ENCODE results near the gene GBA2.

The GBA2 gene

DNA sequence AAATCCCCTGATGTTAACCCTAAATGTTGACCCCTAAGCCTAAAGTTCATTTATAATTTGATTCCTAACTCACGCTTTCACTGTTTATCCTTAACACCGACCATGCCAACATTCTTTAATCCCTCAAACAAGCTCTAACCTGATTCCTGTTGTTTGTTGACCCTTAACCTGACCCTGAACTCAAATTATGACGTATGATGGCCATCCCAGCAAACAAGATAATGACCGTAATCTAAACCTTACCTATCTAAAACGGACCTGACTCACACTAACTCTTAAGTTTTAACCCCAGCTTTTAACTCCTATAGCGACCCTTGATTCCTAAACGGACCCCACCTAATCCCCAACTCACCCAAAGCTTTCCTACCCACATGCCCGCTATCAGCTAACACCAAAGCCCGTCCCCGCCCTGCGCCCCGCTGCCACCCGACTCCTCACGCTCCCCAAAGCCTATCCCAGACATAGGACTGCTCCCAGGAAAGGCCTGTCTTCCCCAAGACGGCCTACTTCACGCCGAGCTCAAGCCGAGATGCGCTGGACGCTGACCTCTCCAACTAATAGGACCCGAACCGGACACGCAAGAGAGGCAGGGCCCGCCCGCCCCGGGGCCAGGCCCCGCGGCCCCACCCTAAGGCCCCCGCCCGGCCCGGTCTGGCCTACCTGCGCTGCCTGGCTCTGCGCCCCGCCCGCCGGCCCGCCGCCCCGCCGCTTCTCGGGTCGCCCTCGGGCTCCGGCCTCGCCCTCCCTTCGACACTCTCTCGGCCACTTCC lies 17.4 kb downstream of the GBA2 start:
- H3K4me1 ChIP-seq (ENCODE audit: control insufficient read depth, insufficient read depth, low read length): peaks cover 51% of the 10 kb centered on the region

DNA sequence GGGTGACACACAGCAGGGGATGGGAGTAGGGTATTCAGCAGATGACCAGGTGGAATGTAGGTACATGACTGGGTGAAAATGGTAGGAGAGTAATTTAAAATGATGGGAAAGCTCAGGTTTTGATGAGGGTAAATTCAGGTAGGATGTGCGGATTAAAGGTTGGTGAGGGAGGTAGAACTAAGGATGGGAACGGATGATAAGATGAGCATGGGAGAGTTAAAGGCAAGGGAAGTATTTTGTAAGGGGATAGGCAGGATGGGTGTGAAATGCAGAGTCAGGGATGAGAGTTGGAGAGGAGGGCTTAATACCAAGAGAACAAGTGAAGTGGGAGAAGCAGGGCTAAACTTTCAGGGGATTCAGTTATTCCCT lies 18.6 kb downstream of the GBA2 start:
- Histone ChIP-seq H3K4me1 (ENCODE audit: control insufficient read depth, insufficient read depth, low read length) (peaks cover 57% of the 10 kb centered on the region), H3K27ac (ENCODE audit: low read depth, low read length) (peak overlapping the region; percentile 94), H3K4me3 (ENCODE audit: low read length) (peak overlapping the region; percentile 66), H3K9ac (ENCODE audit: low read length) (no peak overlapping the region), H3K36me3 (ENCODE audit: control insufficient read depth, insufficient read depth, low read length) (peaks cover 7% of the 10 kb centered on the region), H3K27me3 (ENCODE audit: control insufficient read depth, insufficient read depth, low read length) (no peaks in the 10 kb centered on the region)

More for the DNA sequence above, 17.4 kb downstream of the GBA2 start:
- H3K27ac ChIP-seq (ENCODE audit: low read depth, low read length): peak overlapping the region; percentile 94
- H3K4me3 ChIP-seq (ENCODE audit: low read length): peak overlapping the region; percentile 66
- no peaks in the 10 kb centered on the region for H3K27me3 ChIP-seq (ENCODE audit: control insufficient read depth, insufficient read depth, low read length)
- H3K9ac ChIP-seq (ENCODE audit: low read length): peak overlapping the region; percentile 85
- peaks cover 16% of the 10 kb centered on the region for H3K36me3 ChIP-seq (ENCODE audit: control insufficient read depth, insufficient read depth, low read length)

DNA sequence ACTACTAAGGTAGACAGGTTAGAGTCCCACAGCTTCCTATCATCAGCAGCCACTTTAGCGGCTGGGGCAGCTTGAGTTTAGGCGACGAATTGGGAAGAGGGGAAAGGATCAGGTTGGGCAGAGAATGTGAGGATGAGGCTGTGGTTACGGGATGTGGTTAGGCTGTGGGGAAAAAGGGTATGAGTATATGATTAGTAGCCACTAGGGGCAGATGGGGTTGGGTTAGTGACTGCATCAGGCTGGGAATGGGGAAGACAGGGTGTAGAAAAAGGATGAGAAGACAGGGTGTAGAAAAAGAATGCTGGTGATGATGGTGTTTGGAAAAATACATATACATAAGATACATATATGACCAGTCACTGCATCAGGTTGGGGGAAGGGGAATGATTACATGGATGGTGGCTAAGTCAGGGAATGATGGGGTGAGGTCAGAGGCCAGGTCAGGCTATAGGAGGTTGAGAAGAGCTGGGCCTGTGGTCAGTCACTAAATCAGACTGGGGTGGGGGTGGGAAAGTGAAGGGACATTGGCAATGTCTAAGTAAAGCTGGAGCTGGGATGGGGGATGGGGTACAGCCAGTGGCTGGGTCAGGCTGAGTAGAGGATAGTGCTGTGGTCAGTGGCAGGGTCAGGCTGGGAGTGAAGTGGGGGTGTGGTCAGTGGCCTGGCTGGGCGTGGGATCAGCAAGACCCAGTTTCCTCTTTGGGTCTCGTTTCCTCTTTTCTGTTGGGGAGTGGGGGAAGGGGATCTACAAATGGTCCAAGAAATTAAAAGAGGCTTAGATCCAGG lies 19.1 kb downstream of the GBA2 start:
- Histone ChIP-seq H3K4me1 (ENCODE audit: control insufficient read depth, insufficient read depth, low read length) (peaks cover 57% of the 10 kb centered on the region), H3K27me3 (ENCODE audit: control insufficient read depth, insufficient read depth, low read length) (no peaks in the 10 kb centered on the region), H3K4me3 (ENCODE audit: low read length) (peak overlapping the region; percentile 66), H3K36me3 (ENCODE audit: control insufficient read depth, insufficient read depth, low read length) (peaks cover 7% of the 10 kb centered on the region), H3K27ac (ENCODE audit: low read depth, low read length) (peak overlapping the region; percentile 94), H3K9ac (ENCODE audit: low read length) (peak overlapping the region; percentile 33)

DNA sequence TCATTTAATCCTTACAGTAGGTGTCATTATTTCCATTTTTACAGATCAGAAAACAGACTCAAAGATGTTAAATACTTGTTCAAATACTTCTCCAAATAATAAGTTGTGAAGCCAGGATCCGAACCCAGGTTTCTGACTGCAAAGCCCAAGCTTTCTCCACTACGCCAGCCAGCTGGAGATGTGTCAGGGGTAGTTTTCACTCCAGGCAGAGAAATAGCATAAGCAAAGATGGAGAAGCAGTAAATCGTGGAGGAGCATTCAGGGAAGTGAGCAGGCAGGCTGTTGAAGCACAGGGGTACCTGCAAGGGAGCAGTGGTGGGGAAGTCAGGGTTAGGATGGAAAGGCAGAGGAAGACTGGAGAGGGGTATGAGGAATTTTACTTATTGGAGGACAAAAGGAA lies 19.9 kb downstream of the GBA2 start:
- Histone ChIP-seq H3K9ac (ENCODE audit: low read length) (peak overlapping the region; percentile 33), H3K27me3 (ENCODE audit: control insufficient read depth, insufficient read depth, low read length) (no peaks in the 10 kb centered on the region), H3K27ac (ENCODE audit: low read depth, low read length) (peak overlapping the region; percentile 94), H3K4me1 (ENCODE audit: control insufficient read depth, insufficient read depth, low read length) (peaks cover 57% of the 10 kb centered on the region), H3K36me3 (ENCODE audit: control insufficient read depth, insufficient read depth, low read length) (peaks cover 15% of the 10 kb centered on the region), H3K4me3 (ENCODE audit: low read length) (peak overlapping the region; percentile 66)

DNA sequence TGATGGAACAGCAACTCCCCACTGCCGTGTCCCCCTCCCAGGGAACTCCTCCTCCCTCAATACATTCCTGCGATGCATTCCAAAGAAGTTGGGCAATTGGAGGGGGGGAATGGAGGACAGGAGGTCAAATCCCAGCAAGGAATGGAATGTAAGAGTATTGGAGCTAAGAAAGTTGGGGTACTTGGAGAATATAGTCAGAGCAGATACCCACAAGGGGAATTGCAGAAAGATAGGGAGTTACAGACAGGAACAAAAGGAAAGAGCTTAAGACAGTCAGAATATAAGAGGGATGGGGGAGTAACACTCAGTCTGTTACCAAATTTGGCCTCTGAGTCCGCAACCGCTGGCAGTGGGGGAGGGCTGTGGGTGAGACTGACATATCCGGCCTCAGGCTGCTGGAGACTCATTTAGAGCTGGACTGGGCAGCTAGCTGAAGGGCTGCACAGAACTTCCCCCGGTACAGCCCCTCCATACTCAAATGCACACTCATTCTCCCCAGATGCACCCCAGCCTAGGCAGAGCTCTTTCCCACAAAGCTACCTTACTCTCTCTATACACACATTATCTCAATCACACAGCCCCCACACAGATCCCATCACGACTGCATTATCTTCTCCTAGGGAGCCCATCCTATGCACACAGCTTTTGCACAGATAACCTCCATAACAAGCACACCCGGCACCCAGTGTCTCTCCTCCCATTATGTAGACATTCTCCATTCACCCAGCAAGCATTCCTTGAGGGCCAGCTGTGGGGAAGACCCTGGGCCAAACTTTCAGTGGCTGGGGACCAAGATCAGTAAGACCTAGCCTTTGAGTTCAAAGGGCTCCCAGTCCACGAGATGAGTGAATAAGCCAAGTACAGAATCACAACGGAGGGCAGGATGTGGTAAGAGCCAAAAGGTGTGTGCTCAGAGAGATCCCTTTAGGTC lies 20.7 kb downstream of the GBA2 start:
- H3K36me3 ChIP-seq (ENCODE audit: control insufficient read depth, insufficient read depth, low read length): peaks cover 23% of the 10 kb centered on the region
- H3K27me3 ChIP-seq (ENCODE audit: control insufficient read depth, insufficient read depth, low read length): no peaks in the 10 kb centered on the region
- H3K9ac ChIP-seq (ENCODE audit: low read length): peak overlapping the region; percentile 68
- peak overlapping the region; percentile 63 for H3K4me3 ChIP-seq (ENCODE audit: low read length)
- peak overlapping the region; percentile 94 for H3K27ac ChIP-seq (ENCODE audit: low read depth, low read length)
- H3K4me1 ChIP-seq (ENCODE audit: control insufficient read depth, insufficient read depth, low read length): peaks cover 56% of the 10 kb centered on the region

DNA sequence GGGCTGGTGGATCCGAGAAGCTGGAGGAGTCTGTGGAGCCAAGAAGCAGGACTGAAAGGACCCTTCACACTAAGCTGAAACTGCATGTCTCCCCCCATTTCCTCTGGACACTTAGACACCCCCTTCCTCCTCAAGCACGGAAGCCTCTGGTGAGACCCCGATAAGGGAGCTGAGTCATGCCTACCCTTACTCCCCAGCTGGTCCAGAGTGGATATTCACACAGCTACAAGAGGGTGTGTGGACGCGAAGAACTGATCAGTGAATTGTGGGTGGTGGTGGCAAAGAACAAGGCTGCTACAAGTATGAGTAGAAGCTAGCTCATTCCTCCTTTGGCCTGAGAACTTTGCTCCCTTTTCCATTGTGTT lies 21.4 kb downstream of the GBA2 start:
- Histone ChIP-seq H3K27ac (ENCODE audit: low read depth, low read length) (peak overlapping the region; percentile 94), H3K36me3 (ENCODE audit: control insufficient read depth, insufficient read depth, low read length) (peaks cover 27% of the 10 kb centered on the region), H3K4me3 (ENCODE audit: low read length) (peak overlapping the region; percentile 63), H3K4me1 (ENCODE audit: control insufficient read depth, insufficient read depth, low read length) (peaks cover 50% of the 10 kb centered on the region), H3K9ac (ENCODE audit: low read length) (peak overlapping the region; percentile 55), H3K27me3 (ENCODE audit: control insufficient read depth, insufficient read depth, low read length) (no peaks in the 10 kb centered on the region)

DNA sequence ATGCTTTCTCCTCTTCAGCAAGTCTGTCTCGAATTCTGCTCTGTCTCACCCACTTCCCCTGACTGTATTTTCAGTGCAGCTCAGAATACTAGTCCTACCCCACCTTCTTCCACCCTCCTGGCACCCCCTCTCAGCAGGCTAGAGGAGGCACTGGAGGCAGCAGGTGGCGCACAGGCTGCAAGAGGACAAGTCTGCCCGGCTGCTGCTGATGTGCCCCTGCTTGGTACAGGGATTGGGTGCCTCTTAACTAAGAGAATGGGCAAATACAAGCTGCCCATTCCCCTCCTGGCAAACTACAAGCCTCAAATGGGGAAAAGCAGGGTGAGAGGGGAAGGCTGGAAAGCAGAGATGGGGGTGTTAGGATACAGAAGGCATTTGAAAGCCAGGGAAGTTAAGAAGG lies 22.1 kb downstream of the GBA2 start:
- Histone ChIP-seq H3K4me1 (ENCODE audit: control insufficient read depth, insufficient read depth, low read length) (peaks cover 50% of the 10 kb centered on the region), H3K4me3 (ENCODE audit: low read length) (peak overlapping the region; percentile 63)

DNA sequence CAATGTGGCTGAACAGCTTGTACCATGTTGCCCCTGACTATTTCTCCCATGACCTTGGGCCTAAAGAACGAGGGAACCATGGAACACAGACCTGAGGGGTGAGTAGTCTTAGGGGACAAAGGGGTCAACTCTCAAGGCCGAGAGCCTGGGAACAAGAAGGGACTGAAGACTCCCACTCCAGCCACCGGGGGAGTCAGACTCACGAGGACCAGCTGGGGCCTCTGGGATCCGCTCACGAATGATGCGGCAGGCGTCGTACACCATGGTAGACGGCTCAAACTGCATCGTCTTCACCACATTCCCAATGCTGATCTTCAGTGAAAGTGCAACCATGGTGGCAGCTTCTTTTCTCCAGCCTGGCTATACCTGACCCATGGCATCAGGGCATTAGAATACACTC lies 23.7 kb downstream of the GBA2 start:
- H3K4me3 ChIP-seq (ENCODE audit: low read length): no peak overlapping the region
- H3K36me3 ChIP-seq (ENCODE audit: control insufficient read depth, insufficient read depth, low read length): peaks cover 48% of the 10 kb centered on the region
- H3K4me1 ChIP-seq (ENCODE audit: control insufficient read depth, insufficient read depth, low read length): peaks cover 41% of the 10 kb centered on the region
- no peak overlapping the region for H3K9ac ChIP-seq (ENCODE audit: low read length)
- no peaks in the 10 kb centered on the region for H3K27me3 ChIP-seq (ENCODE audit: control insufficient read depth, insufficient read depth, low read length)
- H3K27ac ChIP-seq (ENCODE audit: low read depth, low read length): peak overlapping the region; percentile 37

More for the DNA sequence above, 22.1 kb downstream of the GBA2 start:
- Histone ChIP-seq H3K36me3 (ENCODE audit: control insufficient read depth, insufficient read depth, low read length) (peaks cover 34% of the 10 kb centered on the region), H3K9ac (ENCODE audit: low read length) (peak overlapping the region; percentile 55), H3K27me3 (ENCODE audit: control insufficient read depth, insufficient read depth, low read length) (no peaks in the 10 kb centered on the region), H3K27ac (ENCODE audit: low read depth, low read length) (peak overlapping the region; percentile 94)

DNA sequence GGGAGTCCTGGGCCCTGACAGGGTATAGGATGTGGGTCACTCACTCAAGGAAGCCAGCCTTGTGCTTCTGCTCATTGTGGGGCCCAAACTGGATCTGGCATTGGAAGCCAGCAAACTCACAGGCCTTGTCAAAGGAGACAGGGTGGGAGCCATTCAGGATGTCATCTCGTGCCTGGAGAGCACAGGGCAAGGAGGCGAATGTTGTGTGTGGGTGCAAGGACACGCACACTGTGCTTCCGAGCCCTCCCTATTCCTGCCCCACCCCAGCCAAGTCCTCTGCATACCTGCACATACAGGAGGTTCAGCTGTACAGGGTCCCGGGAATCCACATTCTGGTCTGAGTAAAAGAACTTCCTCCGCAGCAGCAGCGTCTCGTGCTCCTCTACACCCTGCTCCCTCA lies 25.1 kb downstream of the GBA2 start:
- Histone ChIP-seq H3K27ac (ENCODE audit: low read depth, low read length) (no peak overlapping the region), H3K27me3 (ENCODE audit: control insufficient read depth, insufficient read depth, low read length) (no peaks in the 10 kb centered on the region), H3K4me3 (ENCODE audit: low read length) (no peak overlapping the region), H3K4me1 (ENCODE audit: control insufficient read depth, insufficient read depth, low read length) (peaks cover 27% of the 10 kb centered on the region), H3K9ac (ENCODE audit: low read length) (no peak overlapping the region), H3K36me3 (ENCODE audit: control insufficient read depth, insufficient read depth, low read length) (peaks cover 63% of the 10 kb centered on the region)

DNA sequence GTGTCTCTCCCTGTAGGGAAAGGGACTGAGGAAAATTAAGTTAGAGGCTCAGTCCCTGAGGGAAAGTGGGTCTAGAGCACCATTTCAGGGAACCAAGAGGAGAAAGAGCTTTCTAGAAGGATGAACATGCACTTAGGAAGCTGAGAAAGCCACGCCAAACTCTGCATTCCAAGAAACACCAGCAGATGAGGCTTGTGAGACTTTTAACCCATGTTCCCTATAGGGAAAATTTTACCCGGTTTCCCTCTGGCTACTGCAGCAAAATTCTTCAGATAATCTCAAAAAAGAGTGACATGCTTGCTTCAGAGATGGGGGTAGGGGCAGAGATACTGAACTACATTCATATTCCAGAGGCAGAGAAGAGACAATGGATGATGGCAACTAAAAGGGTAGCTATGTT lies 25.6 kb downstream of the GBA2 start:
- Histone ChIP-seq H3K9ac (ENCODE audit: low read length) (no peak overlapping the region), H3K36me3 (ENCODE audit: control insufficient read depth, insufficient read depth, low read length) (peaks cover 68% of the 10 kb centered on the region), H3K27ac (ENCODE audit: low read depth, low read length) (no peak overlapping the region), H3K27me3 (ENCODE audit: control insufficient read depth, insufficient read depth, low read length) (no peaks in the 10 kb centered on the region), H3K4me3 (ENCODE audit: low read length) (no peak overlapping the region), H3K4me1 (ENCODE audit: control insufficient read depth, insufficient read depth, low read length) (peaks cover 22% of the 10 kb centered on the region)

DNA sequence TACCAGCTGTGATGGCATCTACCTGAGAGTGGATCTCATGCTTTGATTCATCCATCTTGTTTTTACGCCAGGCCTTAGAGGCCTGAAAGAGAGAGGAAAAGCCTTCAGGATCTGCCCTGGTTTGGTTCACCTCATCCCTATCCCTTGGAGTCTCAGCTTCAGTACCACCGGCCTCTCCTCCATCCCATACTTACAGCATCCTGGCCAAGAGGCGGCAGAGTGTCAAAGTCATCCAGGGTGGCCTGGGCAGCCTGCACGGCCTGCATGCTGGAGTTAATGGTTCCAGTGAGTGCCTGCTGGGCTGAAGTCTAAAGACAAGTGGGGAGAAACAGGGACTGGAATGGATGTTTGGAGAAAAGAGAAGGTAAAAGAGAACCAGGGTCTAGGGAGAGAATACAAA lies 29.5 kb downstream of the GBA2 start:
- H3K27ac ChIP-seq (ENCODE audit: low read depth, low read length): no peak overlapping the region

More for the DNA sequence above, 29.5 kb downstream of the GBA2 start:
- Histone ChIP-seq H3K4me1 (ENCODE audit: control insufficient read depth, insufficient read depth, low read length) (no peaks in the 10 kb centered on the region), H3K27me3 (ENCODE audit: control insufficient read depth, insufficient read depth, low read length) (no peaks in the 10 kb centered on the region), H3K9ac (ENCODE audit: low read length) (no peak overlapping the region), H3K36me3 (ENCODE audit: control insufficient read depth, insufficient read depth, low read length) (peaks cover 91% of the 10 kb centered on the region), H3K4me3 (ENCODE audit: low read length) (no peak overlapping the region)
